HEK293T (cell line): Measurements from ENCODE around the gene RAPGEF4.

ENCODE experiments used
- CTBP1 ChIP-seq: fragments of 450-650 bp; IDR thresholded peaks from 2 replicates; pipeline ENCODE4 v1.6.1; 2016; ENCODE audit warnings: borderline replicate concordance
- SP1 ChIP-seq: fragments of 450-650 bp; IDR thresholded peaks from 2 replicates; pipeline ENCODE4 v1.6.1; 2017

GRCh38 chr2:172887280-172887679 is 151.6 kb downstream of the RAPGEF4 start:
- TF ChIP-seq CTBP1, result no peak
- no peak for TF ChIP-seq SP1
